ENCODE data around the gene RFTN1. TPM values are rescaled to one million over a fixed set of nuclear protein-coding genes. Genes with fewer than 3 reads are reported as not detected.

Gene RFTN1
- total and polyA plus RNA-seq, 2 donors (not counting 3 experiments of a cell fraction or from before 2014, with no cell fraction given): 40.3 to 43.3 TPM

GRCh38 chr3:16319307-16319706 lies 194.2 kb downstream of the RFTN1 start:
- intact Hi-C loops (cut with micrococcal nuclease) (no loop called here), dilution Hi-C loops (cut with MboI; ENCODE audit: extremely low pct_ligation_motif_present, low sequenced_read_pairs) (no loop called here)
- no peak overlapping the region for H2AFZ ChIP-seq (ENCODE audit: low read depth, low read length)
- no peak overlapping the region for H3K9ac ChIP-seq (replicated peaks; ENCODE audit: extremely low read depth, insufficient read depth, low read length)
- no peaks in the 10 kb centered on the region for H3K9me3 ChIP-seq (replicated peaks; ENCODE audit: control insufficient read depth, insufficient read depth, low read length)
- H3K27ac ChIP-seq (ENCODE audit: insufficient read depth, low read depth, low read length): no peak overlapping the region
- POLR2A ChIA-PET: no interaction called here
- H3K9me1 ChIP-seq (replicated peaks; ENCODE audit: control insufficient read depth, extremely low read depth, insufficient read depth, low read length): no peaks in the 10 kb centered on the region
- peaks cover 0 to 27% of the 10 kb centered on the region in 2 experiments for H3K36me3 ChIP-seq (ENCODE audit: control insufficient read depth in 2 of 2, extremely low read depth in 1 of 2, insufficient read depth in 2 of 2, low read length in 2 of 2)
- no peak overlapping the region for H3K4me3 ChIP-seq (replicated peaks in 1 of 3; ENCODE audit: insufficient read depth in 1 of 3, low read depth in 1 of 3, low read length in 3 of 3)
- peak; percentile 67 for FAIRE-seq
- TF ChIP-seq POLR2A (IDR thresholded peaks at IDR 0.05; ENCODE audit: low read depth, low read length): no peak
- peak; percentile 38 to 51 for TF ChIP-seq CTCF (IDR thresholded peaks at IDR 0.05; ENCODE audit: extremely low read depth in 1 of 2, insufficient read depth in 1 of 2, low read depth in 1 of 2, low read length in 2 of 2)
- no peak for TF ChIP-seq MYC (IDR thresholded peaks at IDR 0.05; ENCODE audit: low read depth, low read length)
- no peak for TF ChIP-seq MAX (IDR thresholded peaks at IDR 0.05; ENCODE audit: insufficient read depth, insufficient read length)
- TF ChIP-seq GATA2 (IDR thresholded peaks at IDR 0.05; ENCODE audit: insufficient read depth, insufficient read length, low read depth, low read length): no peak
- no peaks in the 10 kb centered on the region for H3K27me3 ChIP-seq (ENCODE audit: control insufficient read depth in 2 of 2, insufficient read depth in 2 of 2, low read length in 2 of 2)
- H3K4me1 ChIP-seq (ENCODE audit: control insufficient read depth, extremely low read depth, insufficient read depth, low read length): no peaks in the 10 kb centered on the region
- no peak overlapping the region for H3K4me2 ChIP-seq (ENCODE audit: insufficient read depth, low read length)
- no peaks in the 10 kb centered on the region for H3K79me2 ChIP-seq (ENCODE audit: control insufficient read depth, insufficient read depth, low read length)
- CTCF ChIA-PET: interaction anchor here (1.7 kb wide), 1 partner anchor 210 kb away, joined by 4 read pairs; no protein-coding TSS in a partner anchor
- no peak for DNase-seq (ENCODE audit: low read depth, low spot score)
- BruUV-seq (replicated peaks): no TSS peak
- no peaks in the 10 kb centered on the region for H4K20me1 ChIP-seq (replicated peaks; ENCODE audit: control insufficient read depth, extremely low read depth, insufficient read depth, low read length)

- Histone ChIP-seq H4K20me1 (replicated peaks; ENCODE audit: control insufficient read depth, extremely low read depth, insufficient read depth, low read length) (no peaks in the 10 kb centered on the region), H3K9me3 (replicated peaks; ENCODE audit: control insufficient read depth, insufficient read depth, low read length) (no peaks in the 10 kb centered on the region), H3K4me1 (ENCODE audit: control insufficient read depth, extremely low read depth, insufficient read depth, low read length) (no peaks in the 10 kb centered on the region), H3K79me2 (ENCODE audit: control insufficient read depth, insufficient read depth, low read length) (no peaks in the 10 kb centered on the region), H3K9ac (replicated peaks; ENCODE audit: extremely low read depth, insufficient read depth, low read length) (no peak overlapping the region), H3K4me2 (ENCODE audit: insufficient read depth, low read length) (no peak overlapping the region), H3K36me3 (ENCODE audit: control insufficient read depth in 2 of 2, extremely low read depth in 1 of 2, insufficient read depth in 2 of 2, low read length in 2 of 2) (peaks cover 0 to 25% of the 10 kb centered on the region in 2 experiments), H3K4me3 (replicated peaks in 1 of 3; ENCODE audit: insufficient read depth in 1 of 3, low read depth in 1 of 3, low read length in 3 of 3) (no peak overlapping the region), H2AFZ (ENCODE audit: low read depth, low read length) (no peak overlapping the region), H3K9me1 (replicated peaks; ENCODE audit: control insufficient read depth, extremely low read depth, insufficient read depth, low read length) (no peaks in the 10 kb centered on the region), H3K27me3 (ENCODE audit: control insufficient read depth in 2 of 2, insufficient read depth in 2 of 2, low read length in 2 of 2) (no peaks in the 10 kb centered on the region), H3K27ac (ENCODE audit: insufficient read depth, low read depth, low read length) (no peak overlapping the region)
- intact Hi-C loops (cut with micrococcal nuclease): no loop called here
- dilution Hi-C loops (cut with MboI; ENCODE audit: extremely low pct_ligation_motif_present, low sequenced_read_pairs): no loop called here
- no peak for DNase-seq (ENCODE audit: low read depth, low spot score)
- BruUV-seq (replicated peaks): no TSS peak
- POLR2A ChIA-PET: no interaction called here
- FAIRE-seq: no peak
- CTCF ChIA-PET: interaction anchor here (1.0 to 1.6 kb wide), 2 partner anchors 27 to 199 kb away, joined by 3 to 8 read pairs; no protein-coding TSS in a partner anchor
- TF ChIP-seq MYC (IDR thresholded peaks at IDR 0.05; ENCODE audit: low read depth, low read length): no peak
- no peak for TF ChIP-seq EZH2 (IDR thresholded peaks at IDR 0.05; ENCODE audit: borderline replicate concordance, low read depth, low read length, severe bottlenecking)
- TF ChIP-seq POLR2AphosphoS5 (IDR thresholded peaks at IDR 0.05; ENCODE audit: insufficient read depth, low read depth, low read length): no peak
- no peak for TF ChIP-seq GATA2 (IDR thresholded peaks at IDR 0.05; ENCODE audit: insufficient read depth, insufficient read length, low read depth, low read length)
- no peak for TF ChIP-seq CTCF (IDR thresholded peaks at IDR 0.05; ENCODE audit: extremely low read depth in 1 of 2, insufficient read depth in 1 of 2, low read depth in 1 of 2, low read length in 2 of 2)
- no peak for TF ChIP-seq MAX (IDR thresholded peaks at IDR 0.05; ENCODE audit: insufficient read depth, insufficient read length)
- TF ChIP-seq FOS (IDR thresholded peaks at IDR 0.05; ENCODE audit: borderline replicate concordance, insufficient read depth, low read length): no peak
Observed at GRCh38 chr3:16318176-16318575, 195.3 kb downstream of the RFTN1 start.
